NCI-H1105 (cell line): ENCODE measurements around the gene MTCH2.
"Not testable (repeated sequence)": the region's sequence is repeated elsewhere in the genome, so short reads cannot be mapped to it uniquely, and the experiment has no call there.

Experiments
- DNase-seq: peaks from one replicate; lab custom pipeline; 2025; lab: John Stamatoyannopoulos, UW

Gene MTCH2

DNA sequence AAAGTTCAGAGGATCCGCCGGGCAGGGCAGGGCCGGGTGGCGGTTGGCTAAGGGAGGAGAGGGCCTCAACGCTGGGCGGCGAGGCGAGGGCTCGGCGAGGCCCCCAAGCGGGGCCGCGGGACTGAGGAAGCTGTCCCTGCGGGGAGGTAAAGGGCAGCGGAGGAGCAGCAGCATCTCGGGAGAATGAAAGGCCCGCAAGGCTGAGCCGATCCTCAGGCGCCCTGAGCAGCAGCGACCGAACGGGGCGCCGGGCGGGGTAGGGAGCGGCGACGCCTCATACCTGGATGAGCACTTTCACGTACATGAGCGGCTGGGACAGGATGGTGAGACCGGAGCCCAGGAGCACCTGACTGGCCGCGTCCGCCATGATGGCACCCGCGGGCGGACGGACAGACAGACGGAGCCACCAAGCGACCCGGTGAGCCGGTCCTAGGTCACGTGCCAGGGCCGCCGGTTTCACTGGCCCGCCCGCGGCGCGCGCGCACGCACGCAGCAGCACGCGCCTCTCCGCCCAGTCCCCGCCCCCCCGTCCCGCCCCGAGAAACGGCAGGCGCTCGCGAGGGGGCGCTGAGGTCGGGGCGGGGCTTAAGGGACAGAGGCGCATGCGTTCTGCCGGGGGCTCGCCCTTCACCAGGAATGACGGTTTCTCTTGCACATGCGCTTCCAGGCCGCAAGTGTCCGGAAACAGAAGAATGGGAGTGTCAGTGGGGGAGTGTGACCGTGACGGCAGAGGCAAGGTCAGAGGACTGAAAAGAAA lies at the start of gene MTCH2:
MTCH2 (minus strand) TSS at position 461 of the 757 bp plus-strand sequence; CDS start at position 367, 94 bp downstream.
- DNase-seq: peak; percentile 97

DNA sequence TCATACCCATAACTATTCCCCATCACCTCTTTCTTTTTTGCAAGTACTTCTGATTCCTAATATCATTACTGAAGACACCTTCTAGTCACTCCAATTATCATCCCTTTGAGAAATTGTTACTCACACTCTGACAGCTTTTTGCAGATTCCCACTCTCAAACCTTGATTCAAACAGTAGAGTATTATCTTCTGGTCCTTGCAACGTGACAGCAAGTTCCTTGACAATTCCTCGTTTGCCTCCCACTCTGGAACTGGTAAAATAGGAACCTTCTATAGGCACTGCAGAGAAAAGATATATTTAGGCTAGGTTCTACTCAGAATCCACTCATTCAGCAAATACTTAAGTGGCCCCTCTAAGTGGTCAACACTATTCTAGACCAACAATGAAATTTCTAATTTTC lies 49.6 kb upstream of the MTCH2 start:
- DNase-seq: no peak

DNA sequence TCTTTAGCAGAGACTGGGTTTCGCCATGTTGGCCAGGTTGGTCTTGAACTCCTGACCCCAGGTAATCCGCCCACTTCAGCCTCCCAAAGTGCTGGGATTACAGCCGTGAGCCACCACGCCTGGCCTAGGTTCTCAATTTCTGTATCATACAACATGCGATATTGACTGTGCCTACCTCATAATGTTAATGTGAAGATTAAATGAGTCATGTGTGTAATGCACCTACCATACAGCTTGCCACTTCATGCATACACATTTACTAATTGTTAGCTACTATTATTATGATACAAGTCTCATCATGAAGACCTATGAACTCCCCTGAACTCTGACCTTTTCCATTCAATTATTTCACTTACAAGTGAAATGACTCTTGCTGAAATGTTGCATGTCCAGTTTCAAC lies 47.1 kb upstream of the MTCH2 start:
- no peak for DNase-seq

DNA sequence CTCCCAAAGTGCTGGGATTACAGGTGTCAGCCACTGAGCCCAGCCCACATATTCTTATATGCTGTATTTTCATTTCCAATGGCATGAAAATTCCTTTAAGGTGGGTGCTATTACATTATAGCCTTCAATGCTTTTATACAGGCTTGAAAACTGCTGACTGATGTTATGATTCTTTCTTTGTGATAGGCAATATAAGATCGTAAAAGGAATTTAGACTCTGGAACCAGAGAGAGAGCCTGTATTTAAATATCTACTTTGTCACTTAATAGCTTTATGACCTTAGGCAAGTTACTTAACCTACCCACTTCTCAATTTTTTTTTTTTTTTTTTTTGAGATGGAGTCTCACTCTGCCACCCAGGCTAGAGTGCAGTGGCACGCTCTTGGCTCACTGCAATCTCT lies 46.6 kb upstream of the MTCH2 start:
- no peak for DNase-seq

DNA sequence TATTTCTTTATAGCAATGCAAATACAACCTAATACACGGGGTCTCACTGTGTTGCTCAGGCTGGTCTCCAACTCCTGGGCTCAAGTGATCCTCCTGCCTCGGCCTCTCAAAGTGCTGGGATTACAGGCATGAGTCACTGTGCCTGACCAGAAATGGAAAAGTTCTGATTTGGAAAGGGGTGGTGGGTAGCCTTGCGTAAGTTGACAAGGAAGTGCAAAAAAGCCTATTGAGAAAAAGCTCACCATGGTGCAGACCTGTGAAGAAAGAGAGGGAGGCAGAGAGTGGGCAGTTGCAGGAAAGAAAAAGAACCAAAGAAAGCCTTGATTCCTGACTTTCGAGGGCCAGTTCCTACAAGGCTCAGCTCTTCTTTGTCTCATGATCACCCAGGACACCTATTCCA lies 45.8 kb upstream of the MTCH2 start:
- DNase-seq: no peak

DNA sequence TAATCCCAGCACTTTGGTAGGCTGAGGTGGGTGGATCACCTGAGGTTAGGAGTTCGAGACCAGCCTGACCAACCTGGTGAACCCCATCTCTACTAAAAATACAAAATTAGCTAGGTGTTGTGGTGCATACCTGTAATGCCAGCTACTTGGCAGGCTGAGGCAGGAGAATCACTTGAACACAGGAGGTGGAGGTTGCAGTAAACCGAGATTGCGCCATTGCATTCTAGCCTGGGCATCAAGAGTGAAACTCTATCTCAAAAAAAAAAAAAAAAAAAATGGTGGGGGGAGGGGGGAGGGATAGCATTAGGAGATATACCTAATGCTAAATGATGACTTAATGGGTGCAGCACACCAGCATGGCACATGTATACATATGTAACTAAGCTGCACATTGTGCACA lies 44.3 kb upstream of the MTCH2 start:
- not testable (repeated sequence) for DNase-seq

DNA sequence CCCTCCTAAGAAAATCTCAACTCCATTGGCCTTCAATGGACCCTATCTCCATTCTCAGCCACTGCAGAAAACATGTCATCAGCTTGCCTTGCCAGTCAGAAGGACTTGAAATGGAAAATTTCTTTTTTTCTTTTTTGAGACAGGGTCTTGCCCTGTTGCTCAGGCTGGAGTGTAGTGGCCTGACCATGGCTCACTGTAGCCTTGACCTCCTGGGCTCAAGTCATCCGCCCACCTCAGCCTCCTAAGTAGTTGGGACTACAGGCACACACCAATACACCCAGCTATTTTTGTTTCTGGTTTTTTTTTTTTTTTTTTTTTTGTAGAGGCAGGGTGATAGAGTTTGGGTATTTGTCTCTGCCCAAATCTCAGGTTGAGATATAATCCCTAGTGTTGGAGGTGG lies 43.8 kb upstream of the MTCH2 start:
- no peak for DNase-seq

DNA sequence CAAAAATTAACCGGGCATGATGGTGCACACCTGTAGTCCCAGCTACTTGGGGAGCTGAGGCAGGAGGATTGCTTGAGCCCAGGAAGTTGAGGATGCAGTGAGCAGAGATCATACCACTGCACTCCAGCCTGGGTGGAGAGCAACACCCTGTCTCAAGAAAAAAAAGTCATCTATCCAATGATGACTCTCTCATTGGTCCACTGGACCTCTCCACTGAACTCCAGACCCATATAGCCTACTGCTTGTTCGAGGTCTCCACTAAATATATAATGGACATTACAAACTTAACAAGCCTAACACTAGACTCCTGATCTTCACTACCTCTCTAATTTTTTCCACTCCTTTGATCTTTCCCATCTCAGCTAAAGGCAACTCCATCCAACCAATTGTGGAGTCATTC lies 33.5 kb upstream of the MTCH2 start:
- DNase-seq: no peak

DNA sequence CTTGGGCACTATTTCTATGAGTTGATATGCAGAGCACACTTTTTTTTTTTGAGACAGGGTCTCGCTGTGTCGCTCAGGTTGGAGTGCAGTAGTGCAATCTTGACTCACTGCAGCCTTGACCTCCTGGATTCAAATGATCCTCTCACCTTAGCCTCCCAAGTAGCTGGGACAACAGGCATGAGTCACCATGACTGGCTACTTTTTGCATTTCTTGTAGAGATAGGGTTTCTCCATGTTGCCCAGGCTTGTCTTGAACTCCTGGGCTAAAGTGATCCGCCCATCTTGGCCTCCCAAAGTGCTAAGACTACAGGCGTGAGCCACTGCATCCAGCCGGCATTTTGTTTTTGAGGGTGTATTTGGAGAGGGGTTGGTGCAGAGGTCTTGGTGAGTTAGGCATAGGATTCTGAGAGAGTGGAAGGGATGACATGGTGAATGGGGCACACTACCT lies 29.9 kb upstream of the MTCH2 start:
- DNase-seq: no peak

DNA sequence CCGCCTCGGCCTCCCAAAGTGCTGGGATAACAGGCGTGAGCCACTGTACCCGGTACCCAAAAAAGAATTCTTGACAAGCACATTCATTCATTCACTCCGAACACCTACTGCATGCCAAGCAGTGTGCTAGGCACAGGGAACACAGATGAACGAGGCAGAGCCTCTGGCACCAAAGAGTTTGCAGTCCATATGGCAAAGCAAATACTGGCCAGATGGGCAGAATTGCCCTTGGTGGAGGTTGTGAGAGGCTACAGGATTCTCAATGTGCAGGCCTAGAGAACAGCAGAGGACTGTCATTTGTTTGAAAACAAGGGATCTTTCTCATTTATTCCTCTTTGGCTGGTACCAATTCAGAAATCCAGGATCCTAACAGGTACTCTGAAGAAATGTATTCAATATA lies 27.5 kb upstream of the MTCH2 start:
- DNase-seq: no peak

DNA sequence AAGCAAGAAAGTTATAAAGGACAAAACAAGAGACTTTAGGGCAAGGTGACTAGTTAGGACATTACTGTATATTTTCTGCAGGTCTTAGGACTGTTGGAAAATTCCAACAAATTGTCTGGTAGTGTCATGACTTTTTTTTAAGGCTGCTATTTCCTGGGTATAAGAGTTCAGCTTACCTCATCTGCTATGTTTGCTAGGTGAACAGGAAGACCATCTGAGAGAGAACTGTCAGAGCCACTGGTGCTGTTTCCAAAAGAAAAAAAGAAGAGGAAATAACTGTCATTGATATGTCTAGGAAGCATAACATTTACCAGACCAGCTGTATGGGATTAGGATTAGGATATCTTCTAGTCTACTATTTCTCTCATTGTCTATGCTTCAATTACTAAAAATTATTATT lies 26.3 kb upstream of the MTCH2 start:
- DNase-seq: no peak

DNA sequence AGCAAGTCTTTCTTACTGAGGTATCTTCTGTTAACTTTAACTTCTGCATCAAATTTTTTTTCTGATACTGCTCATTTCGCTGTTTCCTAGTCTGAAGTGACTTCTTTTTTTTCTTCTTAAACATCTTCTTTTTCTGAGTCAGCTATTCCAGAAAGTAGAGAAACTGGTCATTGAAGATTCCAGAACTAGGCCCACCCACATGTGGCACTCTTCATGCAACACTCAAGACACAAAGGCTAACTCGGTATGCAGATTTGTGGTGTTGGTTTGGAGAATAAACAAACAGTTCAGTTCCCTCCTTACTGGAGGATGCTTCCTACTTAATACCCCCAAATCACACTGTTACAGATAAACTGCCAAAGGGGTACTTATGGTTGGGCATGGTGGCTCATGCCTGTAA lies 25.2 kb upstream of the MTCH2 start:
- no peak for DNase-seq

DNA sequence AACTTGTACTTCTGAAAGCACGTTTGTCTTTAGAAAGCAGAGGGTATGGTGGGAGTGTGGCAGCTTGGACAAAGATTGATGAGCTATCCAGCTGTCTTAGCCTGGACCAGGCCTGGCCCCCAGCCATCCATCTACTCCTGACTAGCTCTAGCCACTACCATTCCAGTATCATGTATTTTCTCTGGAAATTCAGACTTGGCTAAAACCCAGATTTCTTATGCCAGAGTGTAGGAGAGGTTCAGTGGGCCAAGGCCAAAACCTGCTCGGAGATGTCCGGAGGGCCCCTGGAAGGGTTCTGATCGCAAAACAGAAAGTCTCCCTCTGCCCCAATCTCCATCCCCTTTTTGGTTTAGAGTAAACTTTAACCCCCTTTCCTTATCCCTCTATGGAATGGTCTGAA lies 24.8 kb upstream of the MTCH2 start:
- no peak for DNase-seq

DNA sequence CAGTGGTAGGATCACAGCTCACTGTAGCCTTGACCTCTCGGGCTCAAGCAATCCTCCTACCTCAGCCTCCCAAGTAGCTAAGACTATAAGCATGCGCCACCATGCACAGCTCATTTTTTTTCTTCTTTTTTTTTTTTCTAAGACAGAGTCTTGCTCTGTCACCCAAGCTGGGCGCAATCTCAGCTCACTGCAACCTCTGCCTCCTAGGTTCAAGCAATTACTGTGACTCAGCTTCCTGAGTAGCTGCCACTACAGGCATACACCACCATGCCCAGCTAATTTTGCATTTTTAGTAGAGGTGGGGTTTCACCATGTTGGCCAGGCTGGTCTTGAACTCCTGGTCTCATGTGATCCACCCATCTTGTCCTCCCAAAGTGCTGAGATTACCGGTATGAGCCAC lies 22.6 kb upstream of the MTCH2 start:
- not testable (repeated sequence) for DNase-seq

DNA sequence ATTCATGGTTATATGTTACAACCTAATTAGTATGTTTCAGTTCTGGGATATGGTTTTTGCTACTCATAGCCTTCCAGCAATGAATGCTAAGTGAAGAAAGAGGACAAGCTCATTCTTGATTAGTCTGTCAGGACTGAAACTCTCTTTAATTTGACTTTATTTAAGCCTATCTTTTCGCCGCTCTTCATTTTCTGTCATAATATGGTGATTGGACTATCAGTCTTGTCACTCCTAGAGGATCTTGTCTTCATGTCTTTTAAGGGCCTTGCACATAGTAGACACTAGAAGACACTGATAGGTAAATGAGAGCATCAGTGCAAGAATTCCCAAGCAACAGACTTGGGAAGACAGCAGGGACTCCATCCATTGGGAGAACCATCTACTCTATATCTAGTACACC lies 18.9 kb upstream of the MTCH2 start:
- DNase-seq: no peak

DNA sequence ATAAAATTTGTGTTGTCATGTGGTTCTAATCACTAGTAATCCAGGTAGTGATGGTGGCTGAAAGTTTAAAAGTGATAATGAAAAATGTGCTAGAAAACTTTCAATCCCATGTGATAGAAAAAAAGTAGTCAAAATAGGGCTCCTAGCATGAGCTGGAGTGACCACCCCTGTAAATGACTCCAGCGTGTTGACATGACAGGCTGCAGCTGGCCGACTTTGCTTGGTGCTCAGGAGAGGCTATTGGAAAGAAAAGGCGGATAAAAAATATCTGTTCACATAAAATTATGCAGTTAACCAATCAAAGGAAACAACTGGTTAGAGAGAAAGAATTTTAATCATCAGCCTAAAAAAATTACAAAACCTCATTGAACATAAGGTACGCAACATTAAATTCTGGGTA lies 16.9 kb upstream of the MTCH2 start:
- no peak for DNase-seq

DNA sequence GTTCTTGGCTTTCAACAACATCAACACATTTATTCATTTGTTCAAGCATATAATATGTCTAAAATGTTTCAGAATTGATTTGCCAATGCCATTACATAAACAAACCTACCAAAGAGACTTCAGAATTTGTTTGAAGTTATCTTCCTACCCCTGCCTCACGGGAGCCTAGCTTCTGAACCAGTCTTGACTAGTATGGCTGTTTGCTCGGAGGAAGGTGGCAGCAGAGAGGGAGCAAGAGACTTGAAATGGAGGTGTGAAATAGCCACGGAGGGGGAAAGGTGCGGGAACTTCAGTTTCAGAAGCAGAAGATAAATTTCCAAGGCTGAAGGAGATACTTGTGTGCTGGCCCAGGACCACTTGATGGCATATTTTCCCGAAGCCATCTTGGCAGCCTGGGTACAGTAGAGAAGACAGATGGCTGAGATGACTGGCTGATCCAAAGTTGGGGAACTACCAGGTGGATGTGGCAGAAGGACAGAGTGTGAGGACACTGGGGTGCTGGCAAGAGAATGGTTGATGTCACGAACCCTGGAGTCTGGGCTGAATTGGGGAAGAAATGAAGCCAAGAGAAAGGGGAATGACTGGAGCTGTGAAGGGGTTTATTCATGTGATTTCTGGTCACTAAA lies 14.0 kb upstream of the MTCH2 start:
- DNase-seq: no peak

DNA sequence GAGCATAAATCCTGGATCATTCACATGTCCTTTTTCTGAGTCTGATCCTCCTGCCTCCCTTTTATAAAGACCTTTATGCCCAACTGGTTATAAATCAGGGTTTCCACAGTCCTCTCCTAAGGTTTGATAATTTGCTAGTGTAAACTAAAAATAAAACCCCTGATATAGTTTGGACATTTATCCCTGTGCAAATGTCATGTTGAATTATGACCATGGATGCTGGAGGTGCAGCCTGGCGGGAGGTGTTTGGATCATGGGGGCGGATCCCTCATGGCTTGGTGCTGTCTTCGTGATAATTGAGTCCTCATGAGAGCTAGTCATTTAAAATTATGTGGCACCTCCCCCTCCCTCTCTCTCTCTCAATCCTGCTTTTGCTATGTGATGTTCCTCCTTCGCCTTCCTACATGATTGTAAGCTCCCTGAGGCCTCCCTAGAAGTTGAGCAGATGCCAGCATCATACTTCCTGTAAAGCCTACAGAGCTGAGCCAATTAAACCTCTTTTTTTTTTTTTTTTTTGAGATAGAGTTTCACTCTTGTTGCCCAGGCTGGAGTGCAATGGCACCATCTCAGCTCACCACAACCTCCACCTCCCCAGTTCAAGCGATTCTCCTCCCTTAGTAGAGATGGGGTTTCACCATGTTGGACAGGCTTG lies 9.6 kb upstream of the MTCH2 start:
- no peak for DNase-seq

DNA sequence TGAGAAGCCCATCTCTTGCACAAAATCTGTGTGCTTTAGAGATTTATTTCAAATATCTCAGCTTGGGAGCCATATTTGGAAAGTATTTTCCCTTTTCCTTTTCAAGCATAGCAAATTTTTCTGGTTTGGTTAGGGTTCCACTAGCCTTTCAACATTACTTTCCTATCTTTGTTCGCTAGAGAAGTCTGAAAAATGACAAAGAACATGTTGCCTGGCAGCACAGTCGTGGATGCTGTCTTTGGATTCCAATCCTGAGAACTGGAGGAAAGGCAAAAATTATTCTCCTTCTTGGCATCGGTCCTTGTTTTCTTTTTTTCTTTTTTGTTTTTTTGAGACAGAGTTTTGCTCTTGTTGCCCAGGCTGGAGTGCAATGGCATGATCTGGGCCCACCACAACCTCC lies 6.9 kb upstream of the MTCH2 start:
- DNase-seq: no peak

DNA sequence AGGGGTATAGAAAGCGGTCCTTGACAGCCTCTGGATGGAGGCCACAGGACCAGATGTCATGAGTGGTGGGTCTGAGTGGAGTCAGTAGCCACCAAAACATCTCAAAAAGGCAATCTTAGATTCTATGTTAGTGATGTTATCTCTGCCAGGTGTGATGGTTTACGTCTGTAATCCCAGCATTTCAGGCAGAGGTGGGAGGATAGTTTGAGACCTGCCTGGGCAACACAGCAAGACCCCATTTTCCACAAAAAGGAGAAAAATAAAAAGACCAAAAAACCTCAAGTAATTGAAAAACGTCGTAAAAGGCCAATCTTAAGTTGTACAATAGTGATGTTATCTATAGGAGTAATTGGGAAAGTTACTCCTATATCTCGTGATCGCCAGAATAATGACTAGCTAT lies 3.7 kb upstream of the MTCH2 start:
- DNase-seq: no peak

DNA sequence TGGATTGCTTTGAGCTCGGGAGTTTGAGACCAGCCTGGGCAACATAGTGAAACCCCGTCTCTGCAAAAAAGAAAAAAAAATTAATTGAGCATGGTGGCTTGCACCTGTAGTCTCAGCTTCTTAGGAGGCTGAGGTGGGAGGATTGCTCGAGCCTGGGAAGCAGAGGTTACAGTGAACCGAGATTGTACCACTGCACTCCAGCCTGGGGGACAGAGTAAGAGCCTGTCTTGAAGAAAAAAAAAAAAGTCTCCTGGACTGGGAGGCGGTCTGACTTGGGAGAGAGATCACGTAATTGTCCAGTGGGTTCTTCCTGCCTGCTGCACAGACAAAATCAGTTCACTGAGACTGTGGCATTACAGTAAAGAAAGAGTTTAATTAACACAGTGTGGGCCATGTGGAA lies 3.1 kb upstream of the MTCH2 start:
- DNase-seq: no peak

DNA sequence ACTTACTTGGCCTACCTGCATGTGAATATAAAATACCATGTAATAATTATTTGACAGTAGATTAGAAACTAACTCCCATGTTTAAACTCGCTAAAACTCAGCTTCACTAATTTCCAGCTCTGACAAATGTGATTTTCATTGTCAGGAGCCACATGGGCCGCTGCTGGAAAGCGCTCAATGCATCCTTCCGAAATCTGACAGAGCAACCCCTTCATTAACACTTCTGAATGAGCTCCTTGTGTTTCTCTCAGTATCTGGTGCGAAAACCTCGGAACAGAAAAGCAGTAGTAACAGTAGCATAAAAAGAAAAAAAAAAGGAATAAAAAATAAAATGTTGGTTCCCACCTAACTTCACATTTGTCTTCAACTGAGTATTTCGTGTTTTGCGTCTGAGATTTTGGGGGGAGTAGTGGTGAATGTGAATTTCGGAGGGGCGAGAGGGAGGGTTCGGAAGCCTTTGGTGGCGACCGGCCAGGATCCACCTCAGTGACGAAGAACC lies 710 bp downstream of the MTCH2 start:
- DNase-seq: no peak

DNA sequence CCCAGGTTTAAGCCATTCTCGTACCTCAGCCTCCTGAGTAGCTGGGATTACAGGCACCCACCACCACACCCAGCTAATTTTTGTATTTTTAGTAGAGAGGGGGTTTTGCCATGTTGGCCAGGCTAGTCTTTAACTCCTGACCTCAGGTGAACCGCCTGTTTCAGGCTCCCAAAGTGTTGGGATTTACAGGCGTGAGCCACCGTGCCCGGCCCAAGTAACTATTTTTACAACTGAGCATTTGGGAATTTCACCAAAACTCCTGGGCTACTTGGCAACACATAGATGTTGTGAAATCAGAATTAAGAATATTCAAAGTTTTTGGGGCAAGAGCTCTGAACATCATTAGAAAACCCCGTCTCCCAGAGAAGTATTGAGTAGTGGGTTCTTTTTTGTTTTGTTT lies 1.9 kb downstream of the MTCH2 start:
- not testable (repeated sequence) for DNase-seq
